GM12864 (cell line): ENCODE data around the gene RNF214.
A peak's percentile ranks its signal among the peaks of the same experiment; 100 is the strongest.

ENCODE experiments used
- DNase-seq: peaks from one replicate; pipeline ENCODE4 v3.0.0-alpha.2; 2011; ENCODE audit warnings: low read depth
- H3K4me3 ChIP-seq: 2 replicates; pipeline ENCODE4 v1.5.1; 2011; ENCODE audit warnings: mild to moderate bottlenecking, low read depth, low read length, control low read depth
- CTCF ChIP-seq: IDR thresholded peaks from 2 replicates; pipeline ENCODE4 v1.5.1; 2011; ENCODE audit warnings: low read depth, mild to moderate bottlenecking, moderate library complexity, low read length, control low read depth, inconsistent platforms; ENCODE audit errors: missing control alignments

Gene RNF214

DNA sequence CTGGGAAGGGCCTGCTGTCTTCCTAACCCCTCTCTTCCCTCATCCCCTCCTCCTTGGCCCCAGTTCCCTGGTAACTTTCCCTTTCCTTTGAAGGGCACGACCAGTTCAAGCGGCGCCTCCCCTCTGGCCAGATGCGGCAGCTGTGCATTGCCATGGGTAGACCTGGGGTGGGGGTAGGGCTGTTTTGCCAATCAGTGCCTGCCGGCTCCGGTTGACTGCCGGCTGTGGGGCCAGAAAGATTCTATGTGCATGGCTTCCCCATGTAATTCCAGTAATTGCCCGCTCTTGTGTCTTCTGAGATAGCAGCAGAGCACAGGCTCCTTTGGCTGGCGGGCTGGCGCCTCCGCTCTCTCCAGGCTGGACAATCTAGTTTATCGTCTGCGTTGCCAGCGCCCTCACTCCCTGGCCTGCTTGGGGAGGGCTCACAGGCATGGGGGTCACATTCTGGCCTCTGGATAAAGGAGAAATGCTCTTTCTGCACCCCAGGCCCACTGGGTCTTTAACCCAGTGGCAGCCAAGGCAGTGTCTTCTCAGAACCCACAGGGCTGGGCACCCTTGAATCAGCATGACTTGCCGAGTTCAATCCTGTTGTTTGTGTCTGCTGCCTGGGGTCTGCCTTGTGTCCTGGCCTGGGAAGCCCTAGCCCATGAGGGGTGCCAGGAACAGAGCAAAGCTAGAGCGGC, 44.5 kb upstream of the RNF214 start:
- TF ChIP-seq CTCF, result no peak
- no peak for DNase-seq

DNA sequence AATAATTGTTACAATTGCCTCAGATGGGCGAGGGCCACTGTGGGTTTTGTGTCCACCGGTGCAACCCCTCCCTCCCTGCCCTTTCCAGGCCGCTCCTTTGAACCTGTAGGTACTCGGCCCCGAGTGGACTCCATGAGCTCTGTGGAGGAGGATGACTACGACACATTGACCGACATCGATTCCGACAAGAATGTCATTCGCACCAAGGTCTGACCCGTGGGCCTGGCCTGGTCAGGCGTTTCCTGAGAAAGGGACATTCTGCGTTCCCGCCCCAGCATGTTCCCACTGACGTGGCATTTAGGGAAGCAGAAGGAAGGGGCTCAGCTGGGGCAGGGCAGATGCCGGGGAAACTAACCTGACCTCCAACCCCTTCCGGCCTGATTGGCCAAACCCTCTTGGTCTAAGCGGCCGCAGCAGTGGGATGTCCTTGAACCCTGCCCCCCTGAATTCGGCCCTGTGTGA, 43.8 kb upstream of the RNF214 start:
- no peak for DNase-seq
- TF ChIP-seq CTCF, result no peak
- H3K4me3 ChIP-seq, result no peak overlapping the region

More for the DNA sequence above, 44.5 kb upstream of the RNF214 start:
- H3K4me3 ChIP-seq, result no peak overlapping the region

DNA sequence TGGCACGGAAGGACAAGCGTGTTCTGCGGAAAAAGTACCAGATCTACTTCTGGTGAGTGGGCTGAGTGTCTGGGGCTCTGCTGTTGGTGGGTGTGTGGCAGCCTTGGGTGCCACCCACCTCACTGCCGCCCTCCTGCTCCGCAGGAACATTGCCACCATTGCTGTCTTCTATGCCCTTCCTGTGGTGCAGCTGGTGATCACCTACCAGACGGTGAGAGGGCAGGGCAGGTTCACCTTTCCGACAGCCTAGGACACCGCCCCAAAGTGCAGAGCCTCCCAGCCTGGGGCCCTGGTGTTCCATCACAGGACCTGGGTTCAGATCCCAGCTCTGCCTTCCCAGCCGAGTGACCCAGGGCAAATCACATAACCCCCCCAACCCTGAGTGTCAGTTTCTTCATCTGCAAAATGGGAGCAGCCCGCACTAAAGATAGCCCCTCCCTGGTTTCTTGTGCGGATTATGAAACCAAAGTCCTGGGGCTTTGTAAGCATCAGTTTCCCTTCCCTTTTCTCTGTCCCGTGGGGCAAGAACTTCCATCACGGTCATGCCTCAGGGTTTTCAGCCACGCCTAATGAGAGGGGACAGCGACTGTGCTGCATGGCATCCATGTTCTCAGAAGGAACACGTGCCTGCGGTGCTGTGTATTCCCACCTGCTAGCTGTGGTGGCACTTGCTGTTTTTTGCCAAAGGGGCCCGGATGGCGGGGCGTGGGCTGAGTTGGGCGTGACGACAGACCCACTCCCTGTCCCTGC, 43.1 kb upstream of the RNF214 start:
- peak; percentile 60 for DNase-seq
- H3K4me3 ChIP-seq, result no peak overlapping the region
- no peak for TF ChIP-seq CTCF

DNA sequence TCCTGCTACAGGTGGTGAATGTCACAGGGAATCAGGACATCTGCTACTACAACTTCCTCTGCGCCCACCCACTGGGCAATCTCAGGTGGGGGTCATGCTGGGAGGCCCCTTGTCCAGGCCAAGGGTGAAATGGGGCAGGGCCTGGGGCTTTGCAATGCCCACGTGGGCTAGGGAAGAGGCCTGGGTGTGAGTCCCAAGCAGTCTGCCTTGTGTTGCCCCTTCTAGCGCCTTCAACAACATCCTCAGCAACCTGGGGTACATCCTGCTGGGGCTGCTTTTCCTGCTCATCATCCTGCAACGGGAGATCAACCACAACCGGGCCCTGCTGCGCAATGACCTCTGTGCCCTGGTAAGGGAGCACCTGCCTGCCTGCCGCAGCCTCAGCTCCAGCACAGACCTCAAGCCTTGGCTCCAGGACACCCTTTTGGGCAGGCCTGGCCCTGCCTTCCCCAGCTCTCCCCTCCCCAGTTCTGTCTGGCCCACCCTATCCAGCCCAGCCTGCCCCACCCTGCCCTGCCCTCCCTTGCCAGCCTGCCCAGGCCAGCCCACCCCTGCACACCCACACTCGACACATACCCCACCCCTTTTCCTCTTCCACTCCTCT, 42.4 kb upstream of the RNF214 start:
- no peak overlapping the region for H3K4me3 ChIP-seq
- no peak for TF ChIP-seq CTCF
- no peak for DNase-seq

DNA sequence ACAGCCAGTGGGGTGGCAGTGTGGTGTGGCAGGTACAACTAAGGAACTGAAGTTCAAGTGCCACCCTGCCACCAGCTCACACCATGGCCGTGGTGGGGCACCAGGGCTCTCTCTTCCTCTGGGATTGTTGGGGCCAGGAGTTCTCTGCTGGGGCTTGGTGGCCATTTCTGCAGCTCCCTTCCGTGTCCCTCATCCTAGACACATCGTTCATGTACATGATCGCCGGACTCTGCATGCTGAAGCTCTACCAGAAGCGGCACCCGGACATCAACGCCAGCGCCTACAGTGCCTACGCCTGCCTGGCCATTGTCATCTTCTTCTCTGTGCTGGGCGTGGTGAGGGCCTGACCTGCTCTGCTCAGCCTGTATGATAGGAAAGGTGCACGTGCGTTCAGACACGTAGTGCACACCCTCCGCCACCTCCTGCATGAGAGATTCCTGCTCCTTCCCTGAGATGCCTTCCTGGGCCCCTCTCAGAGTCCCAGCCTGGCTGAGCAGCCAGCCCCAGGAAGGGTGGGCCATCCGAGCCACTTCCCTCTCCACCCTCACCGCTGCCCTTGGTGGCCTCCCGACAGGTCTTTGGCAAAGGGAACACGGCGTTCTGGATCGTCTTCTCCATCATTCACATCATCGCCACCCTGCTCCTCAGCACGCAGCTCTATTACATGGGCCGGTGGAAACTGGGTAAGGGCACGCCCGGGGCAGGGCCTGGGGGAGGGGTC, 40.6 kb upstream of the RNF214 start:
- H3K4me3 ChIP-seq, result no peak overlapping the region
- no peak for DNase-seq
- TF ChIP-seq CTCF, result no peak

DNA sequence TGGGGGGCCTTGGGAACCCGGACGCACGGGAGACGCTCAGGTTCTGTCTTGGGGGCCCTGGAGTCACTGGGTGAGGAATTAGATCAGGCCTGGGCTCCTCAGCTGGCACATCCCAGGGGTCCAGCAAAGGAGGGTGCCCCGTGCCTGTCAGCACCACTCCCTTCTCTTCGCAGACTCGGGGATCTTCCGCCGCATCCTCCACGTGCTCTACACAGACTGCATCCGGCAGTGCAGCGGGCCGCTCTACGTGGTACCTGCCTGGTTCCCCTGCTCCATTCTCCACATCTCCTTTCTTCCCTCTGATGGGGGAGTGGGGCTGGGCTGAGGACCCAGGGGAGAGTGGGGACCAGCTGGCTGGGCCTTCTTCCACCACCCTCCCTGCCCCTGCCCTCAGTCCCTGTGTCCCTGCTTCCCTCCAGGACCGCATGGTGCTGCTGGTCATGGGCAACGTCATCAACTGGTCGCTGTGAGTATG, 40.0 kb upstream of the RNF214 start:
- no peak for TF ChIP-seq CTCF
- DNase-seq, result no peak
- H3K4me3 ChIP-seq, result no peak overlapping the region
